Transverse colon (tissue), 4 donors: ENCODE measurements around the gene FAAH2.

Experiments
- CTCF ChIP-seq, 5 experiments: fragments of 200-600 bp in 3 of 5; fragments of 450-650 bp in 2 of 5; sonication (generic) in 3 of 5; IDR thresholded peaks; 1 replicate in 2 of 5; 2 replicates in 3 of 5; pipeline ENCODE4 v1.5.1; 2016 to 2017; ENCODE audit warnings: antibody characterized with exemption in 5 of 5, inconsistent platforms in 3 of 5, mild to moderate bottlenecking in 2 of 5, moderate library complexity in 1 of 5
- POLR2AphosphoS5 ChIP-seq, 3 donors: sonication (generic); formaldehyde crosslinking; IDR thresholded peaks; one replicate each; pipeline ENCODE4 v1.6.1; 2016; ENCODE audit warnings: antibody characterized with exemption in 3 of 3

- TF ChIP-seq CTCF (IDR thresholded peaks at IDR 0.05) (no peak), POLR2AphosphoS5 (IDR thresholded peaks at IDR 0.05) (no peak)
These were observed 93.7 kb downstream of the FAAH2 start for GRCh38 chrX:57380026-57380796.
